T-helper 2 cell treated with Interferon-gamma antibody and Interleukin-4, amounts not matched to agents 5 μg/mL and 100 μg/mL, for 36 hours (primary cell): ENCODE data around the gene DMTF1.
"Not testable (repeated sequence)": the region's sequence is repeated elsewhere in the genome, so short reads cannot be mapped to it uniquely, and the experiment has no call there.

ENCODE experiments used
- DNase-seq: peaks from one replicate; pipeline ENCODE4 v3.0.0; 2021; ENCODE audit warnings: low spot score
- H3K27ac Mint-ChIP-seq: one replicate; pipeline ENCODE4 v1.8.0; 2021; ENCODE audit warnings: mild to moderate bottlenecking, mixed read lengths
- H3K27me3 Mint-ChIP-seq: one replicate; pipeline ENCODE4 v1.8.0; 2021; ENCODE audit warnings: low read depth, mixed read lengths
- H3K36me3 Mint-ChIP-seq: one replicate; pipeline ENCODE4 v1.8.0; 2021; ENCODE audit warnings: low read depth, mixed read lengths
- H3K4me1 Mint-ChIP-seq: one replicate; pipeline ENCODE4 v1.8.0; 2021; ENCODE audit warnings: low read depth, mixed read lengths
- H3K4me3 Mint-ChIP-seq: one replicate; pipeline ENCODE4 v1.8.0; 2022; ENCODE audit warnings: mild to moderate bottlenecking, moderate library complexity, mixed read lengths
- H3K9me3 Mint-ChIP-seq: one replicate; pipeline ENCODE4 v1.8.0; 2021; ENCODE audit warnings: mixed read lengths

Gene DMTF1

GRCh38 chr7:87216701-87217508 is 64.7 kb downstream of the DMTF1 start:
- Mint-ChIP-seq H3K36me3 (peaks cover 30% of the 10 kb centered on the region), H3K4me1 (peaks cover 61% of the 10 kb centered on the region), H3K27ac (peak overlapping the region; percentile 98), H3K27me3 (peaks cover 11% of the 10 kb centered on the region), H3K4me3 (peak overlapping the region; percentile 100), H3K9me3 (no peaks in the 10 kb centered on the region)
- DNase-seq: peak; percentile 69

DNA sequence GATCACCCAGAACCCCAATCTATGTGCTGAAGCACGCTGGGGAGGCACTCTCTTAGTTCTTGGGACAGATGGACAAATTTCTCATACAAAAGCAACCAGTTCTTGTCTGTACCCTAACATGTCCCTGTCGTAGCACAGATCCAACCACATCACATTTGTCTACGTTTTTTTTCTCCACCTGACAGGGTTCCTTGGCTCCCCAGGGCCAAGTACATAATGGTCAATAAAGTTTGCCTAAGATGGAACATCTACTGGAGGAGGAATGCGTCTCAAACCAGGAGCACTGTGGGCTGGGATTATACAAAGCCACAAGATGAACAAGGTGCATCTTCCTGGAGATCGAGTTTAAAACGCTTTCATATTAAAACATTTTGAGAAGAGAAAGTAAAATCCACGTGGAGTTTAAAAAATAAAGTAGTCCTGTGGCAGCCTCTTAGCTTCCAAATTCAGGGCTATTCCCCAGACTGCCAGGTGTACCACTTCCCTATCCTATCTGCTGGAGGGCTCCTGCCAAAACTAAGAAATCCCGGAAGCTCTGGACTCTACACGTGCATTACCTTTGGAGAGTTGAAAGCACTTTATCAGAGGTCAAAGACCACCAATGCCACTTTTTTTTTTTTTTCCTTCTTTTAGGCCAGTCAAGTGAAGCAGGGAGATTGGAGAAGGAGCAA is 65.9 kb downstream of the DMTF1 start:
- no peak for DNase-seq
- Mint-ChIP-seq H3K27ac (peak overlapping the region; percentile 98), H3K9me3 (no peaks in the 10 kb centered on the region), H3K4me1 (peaks cover 50% of the 10 kb centered on the region), H3K4me3 (peak overlapping the region; percentile 100), H3K27me3 (peaks cover 11% of the 10 kb centered on the region), H3K36me3 (peaks cover 28% of the 10 kb centered on the region)

GRCh38 chr7:87218796-87219544 is 66.7 kb downstream of the DMTF1 start:
- H3K4me1 Mint-ChIP-seq: peaks cover 42% of the 10 kb centered on the region
- H3K27me3 Mint-ChIP-seq: peaks cover 11% of the 10 kb centered on the region
- no peaks in the 10 kb centered on the region for H3K9me3 Mint-ChIP-seq
- H3K36me3 Mint-ChIP-seq: peaks cover 24% of the 10 kb centered on the region
- H3K4me3 Mint-ChIP-seq: peak overlapping the region; percentile 100
- no peak for DNase-seq
- peak overlapping the region; percentile 98 for H3K27ac Mint-ChIP-seq

- Mint-ChIP-seq H3K9me3 (no peaks in the 10 kb centered on the region), H3K27ac (peak within 1 kb of the TSS; percentile 98), H3K36me3 (peaks cover 20% of the 10 kb centered on the region), H3K4me1 (peaks cover 37% of the 10 kb centered on the region), H3K4me3 (peak within 1 kb of the TSS; percentile 100), H3K27me3 (peaks cover 11% of the 10 kb centered on the region)
- DNase-seq: peak; percentile 82
Measured at GRCh38 chr7:87219545-87220025, 67.3 kb downstream of the DMTF1 start, which contains the start of gene TMEM243. TSS of gene TMEM243 (minus strand) at chr7:87219732. CDS start at chr7:87219503, 229 bp downstream.

- H3K27me3 Mint-ChIP-seq: peaks cover 11% of the 10 kb centered on the region
- H3K36me3 Mint-ChIP-seq: peaks cover 18% of the 10 kb centered on the region
- DNase-seq: peak; percentile 84
- peaks cover 32% of the 10 kb centered on the region for H3K4me1 Mint-ChIP-seq
- peak overlapping the region; percentile 98 for H3K27ac Mint-ChIP-seq
- H3K9me3 Mint-ChIP-seq: no peaks in the 10 kb centered on the region
- peak overlapping the region; percentile 100 for H3K4me3 Mint-ChIP-seq
Measured at GRCh38 chr7:87220026-87220733, 67.9 kb downstream of the DMTF1 start.

DNA sequence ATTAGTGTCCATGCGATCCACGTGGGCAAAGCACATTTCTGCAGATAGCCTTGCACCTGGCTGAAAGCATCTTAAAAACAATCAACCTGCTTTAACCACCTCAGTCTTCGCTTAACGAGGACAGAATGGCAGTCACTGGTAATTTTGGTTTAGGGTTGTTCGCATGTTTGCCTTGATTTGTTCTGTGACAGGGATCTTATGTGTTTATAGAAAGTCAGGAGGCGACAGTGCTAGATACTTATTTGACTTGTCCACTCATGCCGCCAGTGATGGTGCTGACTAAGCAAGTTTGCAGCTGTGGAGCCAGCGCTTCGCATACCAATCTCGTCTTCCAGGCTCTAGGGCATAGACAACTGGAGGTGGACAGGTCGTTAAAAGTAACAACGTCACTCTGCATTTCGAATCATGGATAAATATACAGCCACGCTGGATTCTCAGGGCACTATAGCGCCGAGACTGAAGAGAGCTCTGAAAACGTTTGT is 68.5 kb downstream of the DMTF1 start:
- Mint-ChIP-seq H3K9me3 (no peaks in the 10 kb centered on the region), H3K36me3 (peaks cover 18% of the 10 kb centered on the region), H3K27me3 (peaks cover 11% of the 10 kb centered on the region), H3K4me1 (peaks cover 29% of the 10 kb centered on the region), H3K4me3 (peak overlapping the region; percentile 100), H3K27ac (peak overlapping the region; percentile 38)
- DNase-seq: no peak

DNA sequence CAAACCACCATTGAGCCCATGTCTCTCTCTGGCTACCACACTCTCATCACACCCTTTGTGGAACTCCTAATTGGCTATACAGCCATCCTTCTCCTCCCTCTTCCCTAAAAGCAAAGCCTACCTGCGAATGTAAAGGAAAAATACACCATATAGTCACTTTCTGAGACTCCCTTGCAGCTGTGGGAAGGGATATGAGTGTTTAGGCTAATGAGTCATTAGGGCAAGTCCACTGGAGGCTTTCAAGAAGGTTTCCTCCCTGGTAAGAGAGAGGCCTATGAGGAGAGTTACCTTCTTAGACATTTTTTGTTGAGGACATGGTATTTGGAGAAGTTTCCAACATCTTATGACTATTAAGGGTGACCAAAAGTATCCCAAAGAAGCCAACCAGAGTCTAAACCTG is 71.4 kb downstream of the DMTF1 start:
- Mint-ChIP-seq H3K4me1 (peaks cover 9% of the 10 kb centered on the region), H3K27ac (no peak overlapping the region), H3K4me3 (no peak overlapping the region), H3K27me3 (peaks cover 11% of the 10 kb centered on the region), H3K36me3 (peaks cover 6% of the 10 kb centered on the region), H3K9me3 (no peaks in the 10 kb centered on the region)
- DNase-seq: no peak

DNA sequence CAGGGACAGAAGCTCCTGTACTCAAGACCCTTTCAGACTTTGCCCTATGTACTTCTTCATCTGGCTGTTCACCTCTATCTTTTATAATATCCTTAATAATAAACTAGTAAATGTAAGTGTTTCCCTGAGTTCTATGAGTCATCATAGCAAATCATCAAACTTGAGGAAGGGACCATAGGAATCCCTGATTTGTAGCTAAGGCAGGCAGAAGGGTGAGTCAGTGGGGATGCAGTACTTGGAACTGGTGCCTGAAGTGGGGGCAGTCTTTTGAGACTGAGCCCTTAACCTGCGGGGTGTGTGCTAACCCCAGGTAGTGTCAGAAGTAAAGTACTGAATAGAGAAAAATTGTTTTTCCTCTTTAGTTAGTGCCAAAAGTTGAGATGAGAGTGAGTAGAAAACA is 73.4 kb downstream of the DMTF1 start:
- no peak overlapping the region for H3K27ac Mint-ChIP-seq
- no peak overlapping the region for H3K4me3 Mint-ChIP-seq
- no peaks in the 10 kb centered on the region for H3K9me3 Mint-ChIP-seq
- peaks cover 7% of the 10 kb centered on the region for H3K4me1 Mint-ChIP-seq
- DNase-seq: no peak
- H3K27me3 Mint-ChIP-seq: peaks cover 9% of the 10 kb centered on the region
- H3K36me3 Mint-ChIP-seq: no peaks in the 10 kb centered on the region

DNA sequence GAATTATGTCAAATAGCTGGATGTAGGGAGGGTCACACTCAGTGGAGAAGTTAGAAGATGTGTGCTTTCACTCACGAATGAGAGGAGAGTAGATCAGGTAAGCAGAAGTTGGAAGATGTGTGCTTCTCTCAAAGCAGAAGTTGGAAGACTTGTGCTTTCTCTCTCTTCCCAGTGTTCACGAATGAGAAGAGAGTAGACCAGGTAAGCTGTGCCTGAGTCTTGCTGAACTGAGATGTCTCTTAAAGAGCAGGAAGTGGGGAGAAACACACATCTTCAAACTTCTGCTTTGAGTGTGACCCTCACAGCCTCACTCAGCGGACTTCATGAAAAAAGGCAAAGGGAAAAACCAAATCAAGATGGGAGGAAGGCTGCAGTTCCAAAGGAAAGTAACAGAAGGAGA is 74.2 kb downstream of the DMTF1 start:
- peaks cover 1% of the 10 kb centered on the region for H3K27me3 Mint-ChIP-seq
- H3K36me3 Mint-ChIP-seq: no peaks in the 10 kb centered on the region
- H3K9me3 Mint-ChIP-seq: no peaks in the 10 kb centered on the region
- DNase-seq: no peak
- peaks cover 2% of the 10 kb centered on the region for H3K4me1 Mint-ChIP-seq
- no peak overlapping the region for H3K27ac Mint-ChIP-seq
- H3K4me3 Mint-ChIP-seq: no peak overlapping the region

GRCh38 chr7:87231258-87231657 is 79.0 kb downstream of the DMTF1 start:
- no peak for DNase-seq
- H3K9me3 Mint-ChIP-seq: no peaks in the 10 kb centered on the region
- no peak overlapping the region for H3K4me3 Mint-ChIP-seq
- peaks cover 7% of the 10 kb centered on the region for H3K27me3 Mint-ChIP-seq
- H3K36me3 Mint-ChIP-seq: no peaks in the 10 kb centered on the region
- no peak overlapping the region for H3K27ac Mint-ChIP-seq
- H3K4me1 Mint-ChIP-seq: peaks cover 6% of the 10 kb centered on the region

- no peaks in the 10 kb centered on the region for H3K36me3 Mint-ChIP-seq
- H3K27ac Mint-ChIP-seq: no peak overlapping the region
- peaks cover 7% of the 10 kb centered on the region for H3K27me3 Mint-ChIP-seq
- DNase-seq: no peak
- H3K4me1 Mint-ChIP-seq: peaks cover 4% of the 10 kb centered on the region
- no peaks in the 10 kb centered on the region for H3K9me3 Mint-ChIP-seq
- no peak overlapping the region for H3K4me3 Mint-ChIP-seq
Measured at GRCh38 chr7:87231711-87232110, 79.5 kb downstream of the DMTF1 start.

DNA sequence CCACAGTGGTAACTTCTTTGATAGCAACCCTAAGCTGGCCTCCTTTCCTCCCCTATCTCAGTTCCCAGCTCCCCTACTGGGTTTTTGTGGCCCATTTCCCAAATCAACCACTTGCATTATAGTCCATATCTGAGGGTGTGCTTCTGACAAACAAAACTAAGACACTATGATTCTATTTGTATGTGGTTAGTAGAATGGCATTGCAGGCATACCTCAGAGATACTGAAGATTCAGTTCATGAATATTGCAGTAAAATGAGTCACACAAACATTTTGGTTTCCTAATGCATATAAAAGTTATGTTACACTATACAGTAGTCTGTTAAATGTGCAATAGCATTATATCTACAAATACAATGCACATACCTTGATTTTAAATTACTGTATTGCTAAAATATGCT is 82.7 kb downstream of the DMTF1 start:
- Mint-ChIP-seq H3K4me1 (peaks cover 6% of the 10 kb centered on the region), H3K9me3 (no peaks in the 10 kb centered on the region), H3K27ac (no peak overlapping the region), H3K36me3 (no peaks in the 10 kb centered on the region), H3K27me3 (peaks cover 9% of the 10 kb centered on the region), H3K4me3 (no peak overlapping the region)
- DNase-seq: no peak

DNA sequence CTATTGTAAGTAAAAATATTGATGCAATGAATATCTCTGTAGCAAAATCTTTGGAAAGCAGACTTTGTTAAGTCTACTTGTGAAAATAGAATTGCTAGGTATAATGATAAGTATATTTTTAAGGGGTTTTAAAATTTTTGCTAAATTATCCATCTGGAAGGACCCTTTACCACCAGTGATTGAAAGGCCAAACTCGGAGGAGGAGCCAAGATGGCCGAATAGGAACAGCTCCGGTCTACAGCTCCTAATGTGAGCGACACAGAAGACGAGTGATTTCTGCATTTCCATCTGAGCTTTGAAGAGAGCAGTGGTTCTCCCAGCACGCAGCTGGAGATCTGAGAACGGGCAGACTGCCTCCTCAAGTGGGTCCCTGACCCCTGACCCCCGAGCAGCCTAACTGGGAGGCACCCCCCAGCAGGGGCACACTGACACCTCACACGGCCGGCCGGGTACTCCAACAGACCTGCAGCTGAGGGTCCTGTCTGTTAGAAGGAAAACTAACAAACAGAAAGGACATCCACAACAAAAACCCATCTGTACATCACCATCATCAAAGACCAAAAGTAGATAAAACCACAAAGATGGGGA is 86.3 kb downstream of the DMTF1 start:
- H3K9me3 Mint-ChIP-seq, H3K4me1 Mint-ChIP-seq, H3K36me3 Mint-ChIP-seq, H3K27ac Mint-ChIP-seq, H3K4me3 Mint-ChIP-seq, DNase-seq: not testable (repeated sequence)
- H3K27me3 Mint-ChIP-seq: peaks cover 10% of the 10 kb centered on the region
